ENCODE measurements around the gene SEZ6L2. TPM values are rescaled to one million over a fixed set of nuclear protein-coding genes. Genes with fewer than 3 reads are reported as not detected.

The SEZ6L2 gene
- total and polyA plus RNA-seq, 2 of the 13 experiments (the other 11 are each of a cell fraction or from before 2014, with no cell fraction given), result 14.9 to 16.9 TPM

- no peak for TF ChIP-seq ZNF407 (CRISPR knock-in tag; IDR thresholded peaks at IDR 0.05; ENCODE audit: not compliant biosample characterization)
- TF ChIP-seq ZNF777 (CRISPR knock-in tag; IDR thresholded peaks at IDR 0.05), result no peak
- no peak for TF ChIP-seq JUNB (CRISPR knock-in tag; IDR thresholded peaks at IDR 0.05; ENCODE audit: borderline replicate concordance)
These were observed 41.1 kb downstream of the SEZ6L2 start (continued) for GRCh38 chr16:29858149-29858849.

Measured in HepG2 (cell line).